ENCODE measurements around the gene MAP3K10.

DNA sequence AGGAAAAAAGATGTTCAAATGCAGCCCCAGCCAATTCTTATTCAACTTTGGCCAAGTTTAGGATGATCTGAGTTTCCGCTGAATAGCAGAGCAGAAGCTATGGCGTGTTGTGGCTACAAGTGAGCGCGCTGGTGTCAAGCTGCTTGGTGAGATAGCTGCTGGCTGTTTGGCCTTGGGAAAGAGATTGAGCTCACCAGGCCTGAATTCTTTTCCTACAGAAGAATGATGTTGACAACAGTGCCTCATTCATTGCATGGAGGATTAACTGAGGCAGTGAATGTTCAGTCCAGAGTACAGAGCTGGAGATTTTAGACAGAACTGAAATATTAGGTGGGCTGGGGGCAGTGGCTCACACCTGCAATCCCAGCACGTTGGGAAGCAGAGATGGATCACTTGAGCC, 31.5 kb upstream of the MAP3K10 start:
- TF ChIP-seq, protein P1, sequence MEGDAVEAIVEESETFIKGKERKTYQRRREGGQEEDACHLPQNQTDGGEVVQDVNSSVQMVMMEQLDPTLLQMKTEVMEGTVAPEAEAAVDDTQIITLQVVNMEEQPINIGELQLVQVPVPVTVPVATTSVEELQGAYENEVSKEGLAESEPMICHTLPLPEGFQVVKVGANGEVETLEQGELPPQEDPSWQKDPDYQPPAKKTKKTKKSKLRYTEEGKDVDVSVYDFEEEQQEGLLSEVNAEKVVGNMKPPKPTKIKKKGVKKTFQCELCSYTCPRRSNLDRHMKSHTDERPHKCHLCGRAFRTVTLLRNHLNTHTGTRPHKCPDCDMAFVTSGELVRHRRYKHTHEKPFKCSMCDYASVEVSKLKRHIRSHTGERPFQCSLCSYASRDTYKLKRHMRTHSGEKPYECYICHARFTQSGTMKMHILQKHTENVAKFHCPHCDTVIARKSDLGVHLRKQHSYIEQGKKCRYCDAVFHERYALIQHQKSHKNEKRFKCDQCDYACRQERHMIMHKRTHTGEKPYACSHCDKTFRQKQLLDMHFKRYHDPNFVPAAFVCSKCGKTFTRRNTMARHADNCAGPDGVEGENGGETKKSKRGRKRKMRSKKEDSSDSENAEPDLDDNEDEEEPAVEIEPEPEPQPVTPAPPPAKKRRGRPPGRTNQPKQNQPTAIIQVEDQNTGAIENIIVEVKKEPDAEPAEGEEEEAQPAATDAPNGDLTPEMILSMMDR (IDR thresholded peaks at IDR 0.05), result no peak
- no peak for TF ChIP-seq POLR2A (IDR thresholded peaks at IDR 0.05)

Measured in body of pancreas (tissue), 4 donors.